ENCODE measurements around the gene MRPL43.

- no peak for TF ChIP-seq CEBPB (IDR thresholded peaks at IDR 0.05; ENCODE audit: borderline replicate concordance in 1 of 2, low read depth in 2 of 2, low read length in 2 of 2)
- no peak for TF ChIP-seq TCF12 (IDR thresholded peaks at IDR 0.05; ENCODE audit: low read depth, low read length)
- no peak for TF ChIP-seq POLR2A (IDR thresholded peaks at IDR 0.05; ENCODE audit: low read depth, low read length)
- TF ChIP-seq POLR2AphosphoS5 (IDR thresholded peaks at IDR 0.05; ENCODE audit: low read length): no peak
- no peak for TF ChIP-seq HDAC2 (IDR thresholded peaks at IDR 0.05)
- no peak for TF ChIP-seq CTCF (IDR thresholded peaks at IDR 0.05 in 2 of 3, conservative IDR thresholded peaks at IDR 0.05 in 1 of 3; ENCODE audit: control insufficient read depth in 2 of 3, extremely low read depth in 1 of 3, insufficient read depth in 1 of 3, low read depth in 3 of 3, low read length in 3 of 3)
- TF ChIP-seq JUND (IDR thresholded peaks at IDR 0.05; ENCODE audit: low read depth, low read length): no peak
- no peak for TF ChIP-seq REST (IDR thresholded peaks at IDR 0.05; ENCODE audit: low read depth, low read length)
- no peak for TF ChIP-seq EED (IDR thresholded peaks at IDR 0.05; ENCODE audit: low read depth)
- no peak for TF ChIP-seq IRF4 (IDR thresholded peaks at IDR 0.05; ENCODE audit: low read depth, low read length)
- TF ChIP-seq DPF2 (IDR thresholded peaks at IDR 0.05): no peak
- no peak for TF ChIP-seq EP300 (IDR thresholded peaks at IDR 0.05; ENCODE audit: borderline replicate concordance in 1 of 2, control insufficient read depth in 1 of 2, low read depth in 2 of 2, low read length in 2 of 2)
- no peak for TF ChIP-seq RELA (IDR thresholded peaks at IDR 0.05; ENCODE audit: borderline replicate concordance, partially characterized antibody)
Measured at GRCh38 chr10:100943508-100943907, 43.8 kb downstream of the MRPL43 start.

All from GM12878 (cell line).